NT2/D1 (cell line): ENCODE measurements around the gene FEM1C.

Experiments
- DNase-seq: peaks from one replicate; pipeline ENCODE4 v3.0.0-alpha.2; 2011; ENCODE audit warnings: low read depth, low spot score
- H3K27me3 ChIP-seq: 2 replicates; pipeline ENCODE4 v1.6.0; 2011; ENCODE audit warnings: mild to moderate bottlenecking; ENCODE audit not compliant: insufficient read length, insufficient read depth
- H3K36me3 ChIP-seq: 2 replicates; pipeline ENCODE4 v1.6.1; 2011; ENCODE audit warnings: mild to moderate bottlenecking, low read length, mixed read lengths; ENCODE audit not compliant: insufficient read depth, insufficient read length
- H3K4me1 ChIP-seq: 2 replicates; pipeline ENCODE4 v1.5.1; 2011; ENCODE audit not compliant: insufficient read depth, insufficient read length
- H3K4me3 ChIP-seq: 2 replicates; pipeline ENCODE4 v1.5.1; 2011; ENCODE audit warnings: low read depth; ENCODE audit not compliant: insufficient read length
- H3K9ac ChIP-seq: 2 replicates; pipeline ENCODE4 v1.6.0; 2011; ENCODE audit warnings: low read depth; ENCODE audit not compliant: insufficient read length
- H3K9me3 ChIP-seq: 2 replicates; pipeline ENCODE4 v1.5.1; 2011; ENCODE audit warnings: mild to moderate bottlenecking, low read length; ENCODE audit not compliant: insufficient read depth
- SUZ12 ChIP-seq: IDR thresholded peaks from 2 replicates; pipeline ENCODE4 v1.6.1; 2011; ENCODE audit not compliant: insufficient read length, insufficient read depth; ENCODE audit errors: extremely low read depth
- YY1 ChIP-seq: IDR thresholded peaks from 2 replicates; pipeline ENCODE4 v1.6.1; 2011; ENCODE audit not compliant: insufficient read length, insufficient read depth
- ZNF274 ChIP-seq: IDR thresholded peaks from 2 replicates; pipeline ENCODE4 v1.6.1; 2011; ENCODE audit warnings: mild to moderate bottlenecking, low read depth, low read length

FEM1C gene

GRCh38 chr5:115575167-115576070, 30.8 kb upstream of the FEM1C start:
- DNase-seq: no peak
- Histone ChIP-seq H3K36me3 (no peaks in the 10 kb centered on the region), H3K9ac (no peak overlapping the region)

DNA sequence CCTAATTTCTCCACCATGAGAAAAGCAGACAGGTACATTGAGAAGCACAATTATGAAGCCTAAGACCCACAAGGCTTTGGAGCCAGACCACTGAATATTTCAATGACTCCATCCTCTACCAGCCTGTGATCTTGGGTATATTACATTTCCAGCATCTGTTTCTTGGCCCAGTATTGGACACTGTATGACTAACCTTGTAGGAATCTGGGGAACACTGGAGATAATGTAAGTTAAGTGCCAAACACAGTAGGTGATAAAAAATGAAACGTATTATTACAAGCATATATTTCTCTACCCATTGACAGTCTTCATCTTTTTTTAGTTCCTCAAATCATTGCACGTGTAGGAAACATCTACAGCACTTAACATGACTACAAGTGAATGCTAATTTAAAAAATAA, 28.6 kb upstream of the FEM1C start:
- DNase-seq: no peak
- no peaks in the 10 kb centered on the region for H3K9me3 ChIP-seq

More at GRCh38 chr5:115575167-115576070, 30.8 kb upstream of the FEM1C start:
- Histone ChIP-seq H3K27me3 (no peaks in the 10 kb centered on the region), H3K4me3 (no peak overlapping the region), H3K9me3 (no peaks in the 10 kb centered on the region), H3K4me1 (no peaks in the 10 kb centered on the region)
- no peak for TF ChIP-seq YY1
- no peak for TF ChIP-seq ZNF274
- no peak for TF ChIP-seq SUZ12

GRCh38 chr5:115571441-115571878, 26.9 kb upstream of the FEM1C start:
- H3K4me3 ChIP-seq: no peak overlapping the region
- H3K36me3 ChIP-seq: no peaks in the 10 kb centered on the region
- H3K9me3 ChIP-seq: no peaks in the 10 kb centered on the region
- H3K27me3 ChIP-seq: no peaks in the 10 kb centered on the region
- H3K9ac ChIP-seq: no peak overlapping the region
- H3K4me1 ChIP-seq: no peaks in the 10 kb centered on the region
- TF ChIP-seq YY1 (no peak), ZNF274 (no peak), SUZ12 (no peak)
- DNase-seq: no peak

More for the DNA sequence above, 28.6 kb upstream of the FEM1C start:
- H3K36me3 ChIP-seq: no peaks in the 10 kb centered on the region
- no peaks in the 10 kb centered on the region for H3K27me3 ChIP-seq
- H3K4me3 ChIP-seq: no peak overlapping the region
- TF ChIP-seq SUZ12: no peak
- no peak for TF ChIP-seq YY1
- no peak for TF ChIP-seq ZNF274
- no peak overlapping the region for H3K9ac ChIP-seq
- H3K4me1 ChIP-seq: no peaks in the 10 kb centered on the region

DNA sequence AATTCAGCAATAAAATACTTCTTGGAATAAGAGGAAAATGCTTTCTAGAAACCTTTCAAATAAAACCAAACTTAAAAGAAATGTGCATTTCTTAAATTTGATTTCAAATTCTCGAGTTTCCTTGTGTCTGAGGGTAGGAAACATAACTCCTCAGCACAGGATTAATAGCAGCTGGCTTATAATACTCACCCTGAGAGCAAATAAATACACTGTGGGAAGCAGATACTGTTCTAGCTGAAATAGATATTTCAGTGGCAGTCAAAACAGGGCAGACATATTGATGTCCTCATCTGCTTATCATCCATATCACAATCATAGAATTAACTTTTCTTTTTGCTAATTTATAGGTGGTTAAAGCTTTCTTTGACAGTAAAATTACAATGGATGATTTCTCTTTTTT, 24.1 kb upstream of the FEM1C start:
- Histone ChIP-seq H3K9me3 (no peaks in the 10 kb centered on the region), H3K36me3 (no peaks in the 10 kb centered on the region), H3K4me1 (no peaks in the 10 kb centered on the region), H3K9ac (no peak overlapping the region), H3K4me3 (no peak overlapping the region), H3K27me3 (no peaks in the 10 kb centered on the region)
- DNase-seq: no peak
- TF ChIP-seq YY1: no peak
- TF ChIP-seq ZNF274: no peak
- TF ChIP-seq SUZ12: no peak

DNA sequence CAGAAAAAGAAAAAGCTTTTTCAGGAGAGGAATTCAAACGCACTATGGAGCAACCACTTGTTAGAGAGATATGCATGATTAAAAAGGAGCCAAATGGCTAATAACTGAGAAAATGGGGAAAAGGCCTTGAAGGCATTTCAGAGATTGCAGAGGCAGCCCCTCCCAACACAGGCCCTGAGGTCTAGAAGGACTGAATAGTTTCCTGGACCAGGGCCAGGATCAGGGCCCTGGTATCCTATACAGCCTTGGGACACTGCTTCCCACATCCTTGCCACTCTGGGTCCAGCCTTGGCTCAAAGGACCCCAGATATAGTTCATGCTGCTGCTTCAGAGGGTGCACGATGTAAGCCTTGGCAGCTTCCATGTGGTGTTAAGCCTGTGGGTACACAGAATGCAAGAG, 20.7 kb upstream of the FEM1C start:
- Histone ChIP-seq H3K9ac (no peak overlapping the region), H3K9me3 (no peaks in the 10 kb centered on the region), H3K4me3 (no peak overlapping the region), H3K36me3 (no peaks in the 10 kb centered on the region), H3K27me3 (no peaks in the 10 kb centered on the region), H3K4me1 (no peaks in the 10 kb centered on the region)
- no peak for TF ChIP-seq ZNF274
- no peak for TF ChIP-seq YY1
- TF ChIP-seq SUZ12: no peak
- DNase-seq: no peak

DNA sequence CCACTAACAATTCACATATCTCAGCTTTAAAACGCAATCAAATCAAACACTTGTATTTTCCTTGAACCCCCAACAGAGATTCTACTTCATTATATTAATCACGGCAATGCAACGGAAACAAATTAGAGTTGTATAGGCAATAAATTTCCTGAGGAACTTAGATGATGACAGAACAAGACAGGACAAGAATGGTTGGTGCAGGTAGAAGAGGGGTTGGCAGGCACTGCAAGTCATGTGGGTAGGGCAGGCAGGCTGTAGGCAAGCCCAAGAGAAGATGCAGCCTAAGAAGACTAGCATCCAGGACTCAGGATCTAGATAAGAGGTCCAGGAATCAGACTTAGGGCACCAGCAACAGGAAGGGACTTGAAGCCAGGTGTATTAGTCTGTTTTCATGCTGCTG, 16.6 kb upstream of the FEM1C start:
- H3K27me3 ChIP-seq: no peaks in the 10 kb centered on the region
- DNase-seq: no peak
- H3K9ac ChIP-seq: no peak overlapping the region
- H3K9me3 ChIP-seq: no peaks in the 10 kb centered on the region
- H3K4me3 ChIP-seq: no peak overlapping the region
- TF ChIP-seq SUZ12 (no peak), ZNF274 (no peak), YY1 (no peak)
- H3K4me1 ChIP-seq: no peaks in the 10 kb centered on the region
- no peaks in the 10 kb centered on the region for H3K36me3 ChIP-seq

GRCh38 chr5:115559524-115559923, 14.9 kb upstream of the FEM1C start:
- no peak for TF ChIP-seq YY1
- no peak for TF ChIP-seq ZNF274
- TF ChIP-seq SUZ12: no peak
- Histone ChIP-seq H3K36me3 (no peaks in the 10 kb centered on the region), H3K9ac (no peak overlapping the region), H3K9me3 (no peaks in the 10 kb centered on the region), H3K27me3 (no peaks in the 10 kb centered on the region), H3K4me3 (no peak overlapping the region), H3K4me1 (no peaks in the 10 kb centered on the region)
- no peak for DNase-seq

DNA sequence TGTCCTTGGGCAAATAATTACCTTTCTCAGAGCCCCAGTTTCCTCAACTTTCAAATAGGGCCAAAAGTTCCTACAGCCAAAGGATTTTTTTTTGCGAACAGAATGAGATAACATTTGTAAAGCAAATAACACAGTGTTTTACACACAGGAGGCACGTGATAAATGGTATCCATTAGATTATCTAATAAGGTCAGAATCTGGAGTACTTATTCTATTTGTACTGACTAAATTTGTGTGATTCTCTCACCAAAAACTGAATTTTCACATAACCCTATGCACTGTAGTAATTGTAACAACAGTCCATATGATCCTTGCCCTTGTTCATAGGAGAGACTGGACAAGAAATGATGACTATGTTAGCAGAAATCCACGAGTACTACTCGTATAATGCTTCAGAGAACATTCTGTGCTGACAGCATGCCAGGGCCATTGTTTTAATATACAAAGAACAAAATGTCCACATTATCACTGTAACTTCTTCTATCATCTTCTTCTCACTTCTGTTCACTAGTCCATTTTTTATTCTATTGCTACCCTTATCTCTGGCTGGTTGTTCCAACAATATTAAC, 13.9 kb upstream of the FEM1C start:
- no peaks in the 10 kb centered on the region for H3K9me3 ChIP-seq
- H3K4me1 ChIP-seq: no peaks in the 10 kb centered on the region
- H3K4me3 ChIP-seq: no peak overlapping the region
- no peaks in the 10 kb centered on the region for H3K27me3 ChIP-seq
- H3K9ac ChIP-seq: no peak overlapping the region
- H3K36me3 ChIP-seq: no peaks in the 10 kb centered on the region
- no peak for DNase-seq
- no peak for TF ChIP-seq ZNF274
- no peak for TF ChIP-seq YY1
- TF ChIP-seq SUZ12: no peak
